GM21381 (cell line): ENCODE data around the gene RNASE7.
"Not testable (repeated sequence)": the region's sequence is repeated elsewhere in the genome, so short reads cannot be mapped to it uniquely, and the experiment has no call there.

Source experiments
- ATAC-seq: cut with Tn5 transposase; IDR thresholded peaks from one replicate; pipeline ENCODE4 v1.9.1; 2021; ENCODE audit warnings: mild to moderate bottlenecking, moderate library complexity; ENCODE audit not compliant: unreplicated experiment

Gene RNASE7, protein sequence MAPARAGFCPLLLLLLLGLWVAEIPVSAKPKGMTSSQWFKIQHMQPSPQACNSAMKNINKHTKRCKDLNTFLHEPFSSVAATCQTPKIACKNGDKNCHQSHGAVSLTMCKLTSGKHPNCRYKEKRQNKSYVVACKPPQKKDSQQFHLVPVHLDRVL

DNA sequence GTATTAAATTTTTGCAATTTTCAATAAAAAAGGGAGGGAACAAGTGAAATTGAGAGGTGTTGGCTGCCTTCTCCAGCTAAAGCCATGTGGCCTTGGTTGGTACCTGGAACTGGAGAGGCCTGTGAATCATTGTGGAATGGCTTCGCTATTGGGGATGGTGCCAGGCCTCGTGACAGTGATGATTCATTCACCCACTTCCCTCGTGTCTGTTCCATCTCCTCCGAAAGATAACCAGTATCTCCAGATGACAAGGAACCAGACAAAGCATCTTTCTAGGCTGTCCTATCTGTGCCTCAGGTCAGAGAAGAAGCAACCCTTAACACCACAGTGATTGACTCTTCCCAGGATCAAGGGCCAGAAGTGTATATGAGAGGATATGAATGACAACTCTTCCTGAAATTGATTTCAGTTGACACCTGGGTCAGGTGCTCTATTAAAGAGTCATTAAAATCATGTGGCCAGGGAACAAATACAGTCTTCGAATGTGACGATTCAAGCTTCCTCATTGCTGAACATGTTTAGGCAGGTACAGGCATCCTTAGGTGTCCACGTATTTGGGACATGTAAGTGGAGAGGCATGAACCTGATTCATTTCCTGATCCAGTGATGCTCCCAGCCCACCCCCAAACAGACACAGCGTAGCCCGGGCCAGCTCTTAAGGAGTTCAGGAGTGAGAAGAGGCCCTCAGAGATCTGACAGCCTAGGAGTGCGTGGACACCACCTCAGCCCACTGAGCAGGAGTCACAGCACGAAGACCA lies at the start of gene RNASE7:
RNASE7 (plus strand) TSS at position 687 of the 758 bp plus-strand sequence. CDS start 631 bp downstream, outside the sequence.
- ATAC-seq: no peak

DNA sequence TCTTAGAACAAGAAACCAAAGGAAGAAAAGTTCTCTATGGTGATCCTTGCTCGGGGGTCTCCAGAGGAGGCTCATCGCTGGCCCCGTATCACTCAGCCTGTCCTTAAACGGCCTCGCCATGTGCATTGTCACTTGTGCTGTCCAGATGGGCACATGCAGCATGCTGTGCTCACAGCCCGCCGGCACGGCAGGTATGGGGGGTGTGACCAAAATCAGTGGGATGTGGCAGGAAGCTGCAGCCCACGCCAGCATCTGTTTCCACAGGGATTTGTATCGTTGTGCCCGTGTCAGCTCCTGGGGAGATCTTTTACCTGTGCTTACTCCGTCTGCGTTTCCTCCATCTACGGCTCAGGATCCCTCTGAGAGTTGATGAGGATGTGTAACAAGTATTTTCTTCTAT lies 45.6 kb upstream of the RNASE7 start:
- ATAC-seq: no peak

DNA sequence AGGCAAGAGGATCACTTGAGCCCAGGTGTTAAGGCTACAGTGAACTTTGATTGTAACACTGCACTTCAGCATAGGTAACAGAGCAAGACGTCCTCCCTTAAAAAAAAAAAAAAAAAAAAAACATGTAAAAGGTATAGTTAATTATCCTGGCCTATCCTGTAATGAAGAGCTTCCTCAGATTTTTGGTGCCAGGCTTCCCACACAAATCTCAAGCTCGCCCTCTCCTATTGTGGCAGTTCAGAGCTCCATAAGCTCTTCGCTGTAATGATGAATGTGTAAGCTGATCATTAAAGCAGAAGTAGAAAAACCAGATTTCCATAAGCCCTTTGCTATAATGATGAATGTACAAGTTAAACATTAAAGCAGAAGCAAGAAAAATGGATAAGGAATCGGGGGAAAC lies 45.0 kb upstream of the RNASE7 start:
- ATAC-seq: no peak

DNA sequence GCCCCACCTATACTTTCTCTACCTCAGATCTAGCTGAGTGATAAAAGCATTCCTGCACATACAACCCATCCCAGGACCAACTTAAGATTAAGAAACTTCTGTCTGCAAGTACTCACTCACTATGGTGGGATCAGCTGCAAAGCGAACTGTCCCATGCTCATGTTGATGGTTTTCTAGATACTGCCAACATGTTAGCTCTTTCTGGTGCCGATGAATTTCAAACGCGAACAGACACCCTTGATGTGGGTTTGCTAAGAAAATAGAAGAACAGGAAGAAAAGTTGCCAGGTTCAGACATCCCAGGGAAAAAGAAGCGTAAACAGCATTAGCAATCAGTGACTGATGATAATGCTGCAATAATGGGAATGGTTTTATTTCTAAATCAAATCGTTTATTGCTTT lies 44.6 kb upstream of the RNASE7 start:
- ATAC-seq: no peak

DNA sequence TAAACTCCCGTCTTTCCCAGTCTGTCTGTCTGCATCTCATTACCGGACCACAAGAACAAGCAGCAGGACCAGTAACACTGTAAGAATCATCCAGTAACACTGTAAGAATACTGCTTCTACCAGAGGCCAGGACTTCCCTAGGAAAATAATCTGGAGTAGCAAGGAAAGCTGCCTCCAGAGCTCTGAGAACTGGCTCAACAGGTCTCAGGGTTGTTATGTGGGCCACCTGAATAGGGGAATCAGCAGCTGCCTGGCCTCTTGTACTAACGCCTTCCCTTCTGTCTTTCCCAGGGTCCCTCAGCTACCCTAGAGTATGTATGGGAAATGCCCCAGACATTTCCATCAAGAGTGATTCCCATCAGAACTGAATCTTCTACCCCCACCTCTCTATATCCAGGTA lies 44.0 kb upstream of the RNASE7 start:
- no peak for ATAC-seq

DNA sequence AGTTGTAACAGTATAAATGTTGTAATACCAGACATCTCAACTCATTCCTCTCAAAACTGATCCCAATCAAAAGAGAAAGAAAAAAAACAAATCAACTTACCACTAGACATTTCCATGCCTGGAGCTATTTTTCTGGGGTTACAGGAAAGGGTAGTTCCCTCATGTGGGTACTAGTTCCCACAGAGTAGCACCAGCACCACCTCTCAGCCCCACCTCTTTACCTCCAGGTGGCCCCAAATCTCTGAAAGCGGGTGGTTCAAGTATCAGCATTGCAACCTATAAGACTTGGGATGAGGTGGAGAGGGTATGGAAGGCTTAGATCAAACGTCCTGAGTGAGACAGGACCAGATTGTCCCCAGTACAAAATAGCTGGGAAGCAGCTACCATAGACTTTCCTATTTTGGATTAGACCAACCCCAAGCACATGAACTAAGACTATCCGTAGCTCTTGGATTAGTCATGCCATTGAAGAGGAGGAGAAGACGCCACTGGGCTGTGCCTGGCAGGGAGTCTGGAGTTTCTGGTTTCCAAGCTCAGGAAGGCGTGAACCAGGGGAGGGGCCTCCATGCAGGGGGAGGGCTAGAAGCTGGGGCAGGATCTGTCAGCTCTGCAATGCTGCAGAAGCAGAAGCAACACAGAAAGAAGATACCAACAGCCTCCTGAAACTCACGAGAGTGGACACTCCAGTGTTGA lies 43.3 kb upstream of the RNASE7 start, which contains the start of gene SLC39A2:
SLC39A2 (plus strand) TSS at position 620 of the 693 bp plus-strand sequence. CDS start 154 bp downstream, outside the sequence.
- no peak for ATAC-seq

DNA sequence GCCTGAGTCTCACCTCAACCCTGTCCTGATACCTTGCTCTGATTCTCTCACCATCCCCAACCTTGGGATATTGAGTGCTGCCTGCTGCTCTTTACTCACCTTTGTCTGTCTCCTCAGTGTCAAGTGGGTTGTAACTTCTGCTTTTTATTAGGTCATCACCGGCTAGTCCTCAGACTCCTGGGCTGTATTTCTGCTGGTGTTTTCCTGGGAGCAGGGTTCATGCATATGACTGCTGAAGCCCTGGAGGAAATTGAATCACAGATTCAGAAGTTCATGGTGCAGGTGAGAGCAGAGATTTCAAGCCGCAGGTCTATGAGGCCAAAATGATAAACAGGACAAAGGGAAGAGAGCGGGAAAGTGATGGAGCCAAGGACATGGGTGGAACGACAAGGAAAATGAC lies 42.6 kb upstream of the RNASE7 start:
- ATAC-seq: no peak

DNA sequence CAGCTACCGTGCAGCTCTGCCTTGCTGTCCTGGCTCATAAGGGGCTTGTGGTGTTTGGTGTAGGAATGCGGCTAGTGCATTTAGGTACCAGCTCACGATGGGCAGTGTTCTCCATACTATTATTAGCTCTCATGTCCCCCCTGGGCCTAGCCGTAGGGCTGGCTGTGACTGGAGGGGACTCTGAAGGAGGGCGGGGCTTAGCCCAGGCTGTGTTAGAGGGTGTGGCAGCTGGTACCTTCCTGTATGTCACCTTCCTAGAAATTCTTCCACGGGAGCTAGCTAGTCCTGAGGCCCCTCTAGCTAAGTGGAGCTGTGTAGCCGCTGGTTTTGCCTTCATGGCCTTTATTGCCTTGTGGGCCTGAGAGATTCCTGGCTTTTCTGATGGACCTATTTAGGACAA lies 40.9 kb upstream of the RNASE7 start:
- ATAC-seq: no peak

DNA sequence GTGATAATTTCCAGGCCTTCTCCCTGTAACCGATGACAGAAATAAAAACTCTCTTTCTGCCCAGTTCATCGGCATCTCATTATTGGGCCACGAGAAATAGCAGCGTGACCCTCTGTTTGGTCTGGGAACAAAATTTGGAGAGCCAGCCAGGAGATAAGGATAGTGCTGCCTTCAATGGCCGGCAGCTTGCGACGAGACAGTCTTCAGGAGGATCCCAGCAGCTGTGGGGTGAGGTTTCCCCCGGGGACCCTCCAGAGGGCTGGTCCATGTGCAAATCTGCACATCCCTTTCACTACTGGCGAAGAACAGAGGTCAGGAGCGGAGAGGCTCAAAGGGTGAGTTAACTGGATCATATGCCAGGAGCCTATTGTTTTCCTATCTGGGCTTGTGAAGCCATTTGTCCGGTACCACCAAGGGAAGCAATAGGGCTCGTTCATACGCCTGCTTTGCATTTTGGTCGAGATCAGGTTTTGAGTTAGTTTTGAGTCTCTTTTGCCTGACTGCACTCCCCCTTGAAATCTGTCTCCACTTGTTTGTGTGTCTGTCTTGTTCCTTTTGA lies 38.3 kb upstream of the RNASE7 start:
- ATAC-seq: no peak

DNA sequence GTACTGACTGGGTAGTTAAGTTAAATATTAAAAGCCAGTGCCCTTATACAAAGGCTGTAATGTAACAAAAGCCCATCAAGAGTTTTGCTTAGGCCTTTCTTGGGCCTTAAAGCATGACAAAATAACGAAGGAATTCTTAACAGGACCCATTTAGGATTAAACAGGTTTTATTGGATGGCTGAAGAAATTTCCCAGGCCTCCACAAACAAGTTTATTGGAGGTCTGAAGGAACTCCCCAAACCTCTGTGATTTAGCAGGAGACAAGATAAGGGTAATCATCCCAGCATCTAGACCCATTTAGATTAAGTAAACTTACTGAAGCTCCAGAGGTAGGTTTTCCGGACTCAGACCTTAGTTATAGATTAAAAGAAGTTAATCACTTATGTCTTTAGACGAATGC lies 32.4 kb upstream of the RNASE7 start:
- not testable (repeated sequence) for ATAC-seq

DNA sequence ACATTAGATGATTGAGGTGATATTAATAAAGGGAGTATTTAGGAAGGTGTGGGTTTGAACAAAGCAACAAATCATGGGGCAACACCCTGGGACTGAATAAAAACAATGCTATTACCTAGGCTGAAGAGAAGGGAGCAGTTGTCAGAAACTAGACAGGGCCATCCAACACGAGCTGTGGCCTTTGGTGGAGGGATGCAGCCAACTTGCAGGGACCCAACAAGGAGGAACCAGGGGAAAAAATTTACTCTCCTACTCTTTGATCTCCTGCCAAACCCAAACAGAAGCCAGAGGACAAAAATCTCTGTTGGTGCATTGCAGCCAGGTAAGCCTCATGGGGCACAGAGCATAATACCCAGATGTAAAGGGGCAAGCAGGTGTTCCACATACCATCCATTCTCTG lies 31.0 kb upstream of the RNASE7 start:
- no peak for ATAC-seq

DNA sequence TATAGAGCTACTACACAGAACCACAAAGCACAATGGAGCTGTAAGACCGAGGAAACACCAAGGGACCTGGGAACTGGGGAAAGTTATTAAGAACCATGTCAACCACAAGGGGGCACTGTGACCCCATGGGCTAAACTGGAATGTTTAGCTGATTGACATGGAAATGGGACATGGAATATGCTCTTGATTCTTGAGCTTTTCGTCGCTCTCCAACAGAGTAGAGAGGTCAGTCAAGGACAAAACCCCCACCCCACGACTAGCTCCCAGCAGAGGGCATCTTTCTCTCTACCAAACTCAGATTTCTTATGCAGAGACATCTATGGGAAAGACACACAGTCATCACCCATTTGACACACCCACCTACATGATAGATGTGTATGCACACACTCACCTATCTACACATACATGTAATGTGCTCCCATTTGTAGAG lies 27.4 kb upstream of the RNASE7 start:
- no peak for ATAC-seq

DNA sequence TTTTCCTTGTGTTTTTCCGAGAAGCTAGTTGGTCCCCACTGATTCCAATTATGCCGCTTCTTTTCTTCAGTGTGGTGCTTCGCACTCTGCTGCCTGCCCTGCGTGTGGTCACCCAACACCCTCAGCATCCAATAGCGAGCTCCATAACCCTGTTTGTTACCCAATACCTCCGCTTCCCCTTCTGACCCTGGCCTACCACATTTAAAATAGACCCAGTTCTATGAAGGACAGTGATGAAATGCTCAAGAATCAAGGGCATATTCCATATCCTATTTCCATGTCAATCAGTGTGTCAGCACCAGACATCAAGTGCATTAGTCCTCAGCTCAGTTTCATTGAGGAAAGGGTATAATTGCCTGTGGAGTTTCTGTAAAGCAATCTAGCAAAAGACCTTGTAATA lies 26.9 kb upstream of the RNASE7 start:
- no peak for ATAC-seq

DNA sequence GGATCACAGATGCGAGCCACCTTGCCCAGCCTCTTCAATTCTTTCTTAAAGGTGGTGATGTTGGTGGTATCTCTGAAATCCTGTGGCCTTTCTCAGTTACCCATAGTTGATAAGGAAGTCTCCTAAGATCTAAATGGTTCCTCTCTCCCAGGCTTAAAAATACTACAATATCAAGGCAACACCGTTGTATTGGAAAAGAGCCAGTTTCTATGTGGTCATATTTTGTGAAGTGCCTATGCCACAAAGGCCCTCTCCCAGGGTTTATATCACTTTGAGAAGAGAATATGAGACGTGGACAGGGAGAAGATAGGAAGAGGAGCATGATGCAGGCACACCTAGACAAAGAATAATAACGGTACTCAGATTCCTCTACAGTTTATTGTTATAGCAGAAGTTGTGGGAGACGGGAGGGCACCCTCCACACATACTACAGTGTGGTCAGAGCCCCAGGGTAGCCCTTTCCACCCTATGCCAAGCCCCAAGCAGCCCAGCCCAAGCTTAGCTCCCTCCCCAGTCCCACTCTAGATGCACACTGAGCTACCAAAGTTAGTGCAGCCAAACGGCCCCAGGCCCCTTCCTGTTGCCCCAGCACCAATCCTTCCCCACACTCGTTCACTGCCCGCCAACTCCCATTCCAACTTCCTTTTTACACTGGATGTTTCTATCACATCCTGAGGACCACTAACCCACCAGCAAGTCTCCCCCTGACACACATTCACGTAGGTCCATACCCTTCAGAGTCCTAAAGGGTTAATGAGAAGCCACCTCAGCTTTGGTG lies 25.6 kb upstream of the RNASE7 start:
- no peak for ATAC-seq

DNA sequence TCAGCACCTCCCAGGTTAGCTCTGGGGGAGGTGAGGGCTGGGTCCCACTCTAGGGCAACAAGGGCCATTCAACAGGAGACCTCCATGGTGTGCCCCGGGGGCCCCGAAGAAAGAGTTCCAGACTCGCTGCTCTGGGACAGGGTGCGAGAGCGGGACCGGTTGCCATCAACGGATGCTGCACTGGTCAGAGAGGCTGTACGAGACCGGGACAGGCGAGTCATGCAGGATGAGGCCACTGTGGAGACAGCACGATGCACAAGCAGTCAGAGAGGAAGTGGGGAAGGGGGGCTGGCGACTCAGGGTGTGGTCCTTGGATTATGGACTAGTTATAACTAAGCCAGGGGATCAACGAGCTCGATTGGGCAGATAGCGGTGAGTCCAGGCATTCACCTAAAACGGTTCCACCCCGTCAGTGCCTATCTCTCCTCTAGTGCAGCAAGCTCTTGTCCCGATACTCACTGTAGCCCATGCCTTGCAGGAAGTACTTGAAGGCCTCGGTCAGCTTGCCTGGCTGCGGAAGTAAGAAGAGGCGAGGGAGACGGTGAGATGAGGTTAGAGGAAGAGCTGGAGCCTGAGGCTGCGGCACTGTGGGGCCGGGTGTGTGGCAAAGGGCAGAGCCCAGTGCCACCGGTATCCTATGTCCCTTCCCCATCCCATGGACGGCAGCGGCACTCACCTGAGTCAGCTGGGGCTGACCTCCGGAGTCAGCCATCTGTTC lies 24.5 kb upstream of the RNASE7 start:
- ATAC-seq: no peak

DNA sequence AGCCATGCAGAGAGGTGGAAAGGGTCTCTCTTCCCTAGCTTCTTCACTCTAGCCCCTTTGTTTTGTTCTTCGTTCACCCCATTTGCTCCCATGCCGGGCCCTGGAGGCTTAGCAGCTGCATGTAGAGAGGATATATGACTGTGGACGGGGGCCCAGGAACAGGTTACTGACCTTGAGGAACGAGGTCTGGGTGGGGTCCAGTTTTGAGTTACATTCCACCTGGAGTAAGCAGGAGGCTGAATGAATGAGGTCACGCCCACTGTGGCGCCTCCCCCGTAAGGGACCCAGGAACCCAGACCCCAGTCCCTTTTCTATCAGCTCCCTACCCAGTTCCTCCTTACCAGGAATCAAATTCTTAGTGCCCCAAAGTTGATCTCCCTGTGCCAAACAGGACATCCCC lies 23.9 kb upstream of the RNASE7 start:
- no peak for ATAC-seq

DNA sequence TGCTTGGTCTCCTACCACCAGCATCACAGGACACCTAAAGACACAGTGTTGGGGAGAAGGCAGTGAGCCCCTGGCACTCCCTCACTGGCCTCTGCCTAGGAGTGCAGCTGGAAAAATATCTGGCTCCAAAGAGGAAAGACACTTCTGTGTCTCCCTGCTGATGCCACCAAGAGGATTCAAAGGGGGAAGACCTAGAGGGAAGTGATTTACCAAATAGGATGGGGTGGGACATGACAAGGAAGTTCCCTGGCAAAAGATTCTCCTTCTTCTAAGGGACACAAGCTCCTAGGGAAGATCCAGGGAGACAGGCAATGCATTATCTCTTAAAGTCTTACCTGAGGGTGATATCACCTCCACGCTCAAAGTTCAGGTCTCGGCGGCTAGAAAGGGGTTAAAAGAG lies 23.4 kb upstream of the RNASE7 start:
- ATAC-seq: no peak

DNA sequence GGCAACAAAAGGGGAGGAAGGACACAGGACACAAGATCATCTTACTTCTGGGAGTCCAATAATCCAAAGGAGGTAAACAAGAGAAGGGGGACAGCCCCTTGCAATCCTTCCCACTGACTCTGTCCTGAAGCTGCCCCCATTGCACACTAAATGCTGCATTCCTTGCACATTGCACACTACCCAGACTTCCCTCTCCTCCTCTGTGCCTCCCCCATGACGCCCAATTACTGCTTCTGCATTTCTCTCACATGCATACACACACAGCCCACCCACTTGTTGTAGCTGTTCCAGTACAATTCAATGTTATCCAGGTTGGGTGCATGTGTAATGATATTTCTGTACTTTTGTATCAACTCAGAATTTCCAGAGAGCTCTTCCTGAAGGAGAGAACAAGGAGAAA lies 22.8 kb upstream of the RNASE7 start:
- no peak for ATAC-seq

DNA sequence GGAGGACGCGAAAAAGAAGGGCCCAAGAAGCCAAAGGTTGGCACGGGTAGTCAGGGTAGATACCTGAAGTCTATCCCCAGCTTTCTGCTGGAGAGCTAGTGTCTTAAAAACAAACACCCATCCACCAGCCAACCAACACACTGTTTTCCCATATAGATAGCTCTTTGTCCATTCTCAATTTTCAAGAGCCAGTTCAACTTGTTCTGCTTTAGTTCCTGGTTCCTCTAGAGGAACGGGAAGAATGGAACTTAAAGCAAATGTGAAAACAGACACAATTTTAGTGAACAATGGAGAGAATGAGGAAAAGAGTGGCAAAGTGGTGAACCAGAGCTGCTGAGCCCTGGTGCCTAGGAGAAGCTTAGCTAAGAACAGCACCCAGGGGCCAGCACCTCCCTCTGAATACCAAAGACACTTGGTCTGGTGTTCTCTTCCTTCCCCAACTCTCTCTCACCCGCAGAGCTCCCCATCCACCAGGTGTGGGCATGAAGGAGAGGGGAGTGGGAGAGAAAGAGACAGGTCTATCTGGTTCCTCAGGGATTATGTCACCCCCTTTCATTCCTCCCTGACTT lies 21.1 kb upstream of the RNASE7 start:
- no peak for ATAC-seq

DNA sequence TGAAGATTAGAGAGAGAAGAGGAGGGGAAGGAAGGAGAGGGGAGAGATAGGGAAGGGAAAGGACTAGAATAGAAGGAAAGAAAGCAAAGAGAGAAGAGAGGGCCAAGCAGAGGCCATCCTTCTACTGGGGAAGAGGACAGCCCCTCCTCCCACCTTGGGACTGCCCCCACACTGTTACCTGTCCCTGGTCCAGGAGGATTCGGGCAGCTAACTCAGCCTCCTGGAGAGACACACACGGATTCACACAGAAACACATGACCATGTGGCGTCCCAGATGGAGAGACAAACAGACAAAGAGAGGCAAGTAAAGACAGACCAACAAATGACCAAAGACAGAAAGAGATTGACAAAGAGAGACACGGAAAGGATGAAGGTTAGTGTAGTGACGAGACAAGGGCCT lies 19.5 kb upstream of the RNASE7 start:
- no peak for ATAC-seq
